ENCODE data around the gene WDR87. TPM values are rescaled to one million over a fixed set of nuclear protein-coding genes. Genes with fewer than 3 reads are reported as not detected.

WDR87 gene
- total RNA-seq = not detected
- long read RNA-seq = 0 reads

- intact Hi-C loops (cut with DNase I) = no loop called here
- Histone ChIP-seq H3K36me3 (no peaks in the 10 kb centered on the region), H3K9me3 (no peaks in the 10 kb centered on the region), H3K4me3 (peak within 1 kb of the TSS; percentile 96), H3K4me1 (peaks cover 16% of the 10 kb centered on the region), H3K27me3 (ENCODE audit: low read depth) (no peaks in the 10 kb centered on the region), H3K27ac (peak within 1 kb of the TSS; percentile 80)
- ATAC-seq (peak; percentile 61 to 67), DNase-seq (peak; percentile 62)
- TF ChIP-seq CTCF (IDR thresholded peaks at IDR 0.05) = no peak
These were observed at the start of gene WDR87 for GRCh38 chr19:37905946-37906868. Gene WDR87, minus strand, starts transcription at chr19:37906594. Its CDS starts 8,355 bp downstream, at chr19:37898239.

GRCh38 chr19:37955986-37956385, 49.6 kb upstream of the WDR87 start:
- H3K27ac ChIP-seq = no peak overlapping the region
- no peaks in the 10 kb centered on the region for H3K36me3 ChIP-seq
- no peaks in the 10 kb centered on the region for H3K27me3 ChIP-seq (ENCODE audit: low read depth)
- H3K9me3 ChIP-seq = no peaks in the 10 kb centered on the region
- no peak for ATAC-seq
- DNase-seq = no peak
- intact Hi-C loops (cut with DNase I) = no loop called here
- no peak overlapping the region for H3K4me3 ChIP-seq
- no peaks in the 10 kb centered on the region for H3K4me1 ChIP-seq
- no peak for TF ChIP-seq CTCF (IDR thresholded peaks at IDR 0.05)

- no peak for DNase-seq
- no peak for ATAC-seq
- no peak for TF ChIP-seq CTCF (IDR thresholded peaks at IDR 0.05)
- intact Hi-C loops (cut with DNase I) = no loop called here
- H3K9me3 ChIP-seq = no peaks in the 10 kb centered on the region
- no peak overlapping the region for H3K27ac ChIP-seq
- H3K27me3 ChIP-seq (ENCODE audit: low read depth) = no peaks in the 10 kb centered on the region
- H3K36me3 ChIP-seq = no peaks in the 10 kb centered on the region
- H3K4me3 ChIP-seq = no peak overlapping the region
- H3K4me1 ChIP-seq = no peaks in the 10 kb centered on the region
These were observed 48.1 kb upstream of the WDR87 start for GRCh38 chr19:37954421-37954874.

GRCh38 chr19:37953918-37954303, 47.5 kb upstream of the WDR87 start:
- no peaks in the 10 kb centered on the region for H3K36me3 ChIP-seq
- H3K4me3 ChIP-seq = no peak overlapping the region
- no peak for TF ChIP-seq CTCF (IDR thresholded peaks at IDR 0.05)
- no peaks in the 10 kb centered on the region for H3K4me1 ChIP-seq
- ATAC-seq = no peak
- H3K27me3 ChIP-seq (ENCODE audit: low read depth) = no peaks in the 10 kb centered on the region
- intact Hi-C loops (cut with DNase I) = no loop called here
- H3K9me3 ChIP-seq = no peaks in the 10 kb centered on the region
- DNase-seq = no peak
- no peak overlapping the region for H3K27ac ChIP-seq

GRCh38 chr19:37953171-37953917, 47.0 kb upstream of the WDR87 start:
- no peak overlapping the region for H3K4me3 ChIP-seq
- intact Hi-C loops (cut with DNase I) = no loop called here
- no peaks in the 10 kb centered on the region for H3K27me3 ChIP-seq (ENCODE audit: low read depth)
- no peaks in the 10 kb centered on the region for H3K36me3 ChIP-seq
- no peak for DNase-seq
- no peaks in the 10 kb centered on the region for H3K4me1 ChIP-seq
- no peak overlapping the region for H3K27ac ChIP-seq
- no peak for ATAC-seq
- TF ChIP-seq CTCF (IDR thresholded peaks at IDR 0.05) = no peak
- no peaks in the 10 kb centered on the region for H3K9me3 ChIP-seq

Data from lower lobe of right lung (tissue), 2 donors.